Neuronal stem cell (in vitro differentiated cells): ENCODE results near the gene HACD4.

Experiments used
- DNase-seq: peaks from one replicate; pipeline ENCODE4 v3.0.0-alpha.2; 2013; ENCODE audit warnings: low spot score
- H2AFZ ChIP-seq: one replicate; pipeline ENCODE4 v1.6.1; 2013; ENCODE audit warnings: mild to moderate bottlenecking, low read length, inconsistent platforms
- H2AK5ac ChIP-seq: 2 replicates; pipeline ENCODE4 v1.6.1; 2013; ENCODE audit warnings: low read depth, mild to moderate bottlenecking, inconsistent platforms, low read length, moderate library complexity, mixed read lengths
- H2BK120ac ChIP-seq: 2 replicates; pipeline ENCODE4 v1.6.1; 2013; ENCODE audit warnings: low read depth, mild to moderate bottlenecking, inconsistent platforms, low read length, moderate library complexity, mixed read lengths
- H2BK12ac ChIP-seq: one replicate; pipeline ENCODE4 v1.6.1; 2013; ENCODE audit warnings: low read length, inconsistent platforms
- H2BK15ac ChIP-seq: 2 replicates; pipeline ENCODE4 v1.6.1; 2013; ENCODE audit warnings: mild to moderate bottlenecking, low read length, inconsistent platforms, mixed read lengths
- H2BK5ac ChIP-seq: one replicate; pipeline ENCODE4 v1.6.1; 2013; ENCODE audit warnings: inconsistent platforms, mild to moderate bottlenecking, low read length, moderate library complexity
- H3K14ac ChIP-seq: one replicate; pipeline ENCODE4 v1.6.1; 2013; ENCODE audit warnings: low read length, inconsistent platforms
- H3K18ac ChIP-seq: 2 replicates; pipeline ENCODE4 v1.6.1; 2013; ENCODE audit warnings: low read length, inconsistent platforms
- H3K23ac ChIP-seq: 2 replicates; pipeline ENCODE4 v1.6.1; 2013; ENCODE audit warnings: low read depth, mild to moderate bottlenecking, mixed read lengths, low read length, inconsistent platforms; ENCODE audit not compliant: poor library complexity
- H3K27ac ChIP-seq: replicated peaks from 3 replicates; pipeline ENCODE4 v1.5.1; 2013; ENCODE audit warnings: low read length, inconsistent platforms
- H3K27me3 ChIP-seq, 3 experiments: 2 replicates each; pipeline ENCODE4 v1.6.1; 2013; ENCODE audit warnings: low read length in 3 of 3, mild to moderate bottlenecking in 2 of 3, inconsistent platforms in 1 of 3, low read depth in 1 of 3, mixed read lengths in 1 of 3, moderate library complexity in 1 of 3; ENCODE audit not compliant: control insufficient read depth in 3 of 3, insufficient read depth in 3 of 3
- H3K36me3 ChIP-seq, 2 donors: replicated peaks in 1 of 2; 2 replicates each; pipeline ENCODE4 v1.6.1; 2013; ENCODE audit warnings: low read length in 2 of 2; ENCODE audit not compliant: control insufficient read depth in 2 of 2, insufficient read depth in 2 of 2
- H3K4ac ChIP-seq: 2 replicates; pipeline ENCODE4 v1.6.1; 2013; ENCODE audit warnings: inconsistent platforms, mild to moderate bottlenecking, low read length, moderate library complexity
- H3K4me1 ChIP-seq, 2 donors: 1 replicate in 1 of 2; 2 replicates in 1 of 2; pipeline ENCODE4 v1.6.1; 2013; ENCODE audit warnings: low read length in 2 of 2, low read depth in 1 of 2; ENCODE audit not compliant: control insufficient read depth in 2 of 2, insufficient read depth in 1 of 2
- H3K4me2 ChIP-seq: one replicate; pipeline ENCODE4 v1.6.1; 2013; ENCODE audit warnings: mild to moderate bottlenecking, low read length, inconsistent platforms; ENCODE audit not compliant: insufficient read depth, poor library complexity, severe bottlenecking
- H3K4me3 ChIP-seq, 2 donors: 2 replicates each; pipeline ENCODE4 v1.5.1; 2013; ENCODE audit warnings: low read length in 2 of 2, mild to moderate bottlenecking in 2 of 2, inconsistent platforms in 1 of 2, moderate library complexity in 1 of 2
- H3K79me1 ChIP-seq: one replicate; pipeline ENCODE4 v1.6.1; 2013; ENCODE audit warnings: low read depth, mild to moderate bottlenecking, inconsistent platforms, low read length, moderate library complexity
- H3K9ac ChIP-seq: one replicate; pipeline ENCODE4 v1.6.1; 2013; ENCODE audit warnings: mild to moderate bottlenecking, low read depth, low read length, inconsistent platforms; ENCODE audit not compliant: poor library complexity
- H3K9me3 ChIP-seq, 2 donors: replicated peaks in 1 of 2; 2 replicates each; pipeline versions ENCODE3 to v1.6.1; 2013; ENCODE audit warnings: low read length in 2 of 2, mild to moderate bottlenecking in 2 of 2, inconsistent platforms in 1 of 2, low read depth in 1 of 2, mixed read lengths in 1 of 2, moderate library complexity in 1 of 2; ENCODE audit not compliant: control insufficient read depth in 2 of 2, insufficient read depth in 1 of 2
- H4K8ac ChIP-seq: one replicate; pipeline ENCODE4 v1.6.1; 2013; ENCODE audit warnings: low read depth, mild to moderate bottlenecking, inconsistent platforms, low read length, moderate library complexity
- H4K91ac ChIP-seq: one replicate; pipeline ENCODE4 v1.6.1; 2013; ENCODE audit warnings: low read length, low read depth, mild to moderate bottlenecking, inconsistent platforms; ENCODE audit not compliant: poor library complexity
- WGBS, 2 donors: extraction: QIAGEN DNeasy Blood & Tissue Kit; methylation state at CpG; one replicate each; pipeline ENCODE4 v1.1.7; 2013; ENCODE audit warnings: missing lambda C conversion rate in 2 of 2, mixed read lengths in 1 of 2; ENCODE audit not compliant: insufficient read length in 2 of 2, insufficient replicate concordance in 1 of 2; ENCODE audit errors: extremely low coverage in 2 of 2; 5-methylcytosine and 5-hydroxymethylcytosine counted together

Gene HACD4

GRCh38 chr9:20996809-20997208, 34.6 kb downstream of the HACD4 start:
- Histone ChIP-seq H2BK5ac (no peak overlapping the region), H4K8ac (no peak overlapping the region), H3K4me3 (no peak overlapping the region), H2BK120ac (no peak overlapping the region), H3K23ac (no peak overlapping the region), H3K9ac (no peak overlapping the region), H3K4me1 (no peaks in the 10 kb centered on the region), H3K4me2 (no peak overlapping the region), H3K18ac (no peak overlapping the region), H2AFZ (no peak overlapping the region), H3K79me1 (no peaks in the 10 kb centered on the region), H4K91ac (no peak overlapping the region), H3K9me3 (peaks cover 0 to 12% of the 10 kb centered on the region in 2 donors), H3K36me3 (peaks cover 10 to 38% of the 10 kb centered on the region in 2 donors), H3K14ac (no peak overlapping the region), H3K27me3 (no peaks in the 10 kb centered on the region), H2AK5ac (no peak overlapping the region), H3K4ac (no peak overlapping the region), H2BK15ac (no peak overlapping the region), H2BK12ac (no peak overlapping the region), H3K27ac (no peak overlapping the region)
- WGBS, 2 donors: no CpG with 5 or more reads among the region's 2 CpGs
- DNase-seq: no peak

DNA sequence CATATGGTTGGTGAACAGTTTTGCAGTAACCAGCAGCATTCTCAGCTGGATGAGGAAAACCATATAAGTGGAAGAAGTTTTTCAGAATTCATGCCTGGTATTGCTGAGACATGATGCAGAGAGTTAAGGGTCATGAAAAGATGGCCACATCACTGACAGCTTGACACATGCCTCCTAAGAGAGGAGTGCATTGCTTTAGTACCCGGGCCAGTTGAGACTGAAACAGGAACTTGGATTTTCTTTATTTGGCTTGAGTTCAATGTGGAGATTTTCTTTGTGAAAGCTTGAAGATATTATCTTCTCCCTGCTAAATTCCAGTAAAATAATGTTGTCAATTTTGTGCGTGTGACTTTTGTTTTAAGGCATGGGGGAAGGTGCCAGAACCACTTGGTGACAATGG, 35.8 kb downstream of the HACD4 start:
- WGBS, 2 donors: no CpG with 5 or more reads among the region's 2 CpGs
- Histone ChIP-seq H3K4ac (no peak overlapping the region), H3K79me1 (no peaks in the 10 kb centered on the region), H2BK12ac (no peak overlapping the region), H2BK15ac (no peak overlapping the region), H4K8ac (no peak overlapping the region), H2BK5ac (no peak overlapping the region), H2AK5ac (no peak overlapping the region), H3K9ac (no peak overlapping the region), H3K27ac (no peak overlapping the region), H2AFZ (no peak overlapping the region), H3K23ac (no peak overlapping the region), H3K18ac (no peak overlapping the region), H3K4me3 (no peak overlapping the region), H3K14ac (no peak overlapping the region), H3K4me1 (no peaks in the 10 kb centered on the region), H3K9me3 (peaks cover 0 to 5% of the 10 kb centered on the region in 2 donors), H3K27me3 (no peaks in the 10 kb centered on the region), H3K4me2 (no peak overlapping the region), H4K91ac (no peak overlapping the region), H2BK120ac (no peak overlapping the region), H3K36me3 (peaks cover 11 to 45% of the 10 kb centered on the region in 2 donors)
- no peak for DNase-seq

- peaks cover 0 to 3% of the 10 kb centered on the region in 2 donors for H3K9me3 ChIP-seq
- no peak overlapping the region for H3K4me3 ChIP-seq
- no peak overlapping the region for H4K8ac ChIP-seq
- no CpG with 5 or more reads among the region's 3 CpGs for WGBS, 2 donors
- H3K36me3 ChIP-seq: peaks cover 20 to 57% of the 10 kb centered on the region in 2 donors
- no peaks in the 10 kb centered on the region for H3K79me1 ChIP-seq
- no peak overlapping the region for H2AK5ac ChIP-seq
- no peak overlapping the region for H2AFZ ChIP-seq
- no peak overlapping the region for H3K18ac ChIP-seq
- no peak overlapping the region for H2BK15ac ChIP-seq
- H3K4me2 ChIP-seq: no peak overlapping the region
- H3K14ac ChIP-seq: no peak overlapping the region
- no peak overlapping the region for H3K9ac ChIP-seq
- no peak overlapping the region for H3K4ac ChIP-seq
- no peak overlapping the region for H2BK120ac ChIP-seq
- no peak overlapping the region for H3K27ac ChIP-seq
- H4K91ac ChIP-seq: no peak overlapping the region
- no peak overlapping the region for H3K23ac ChIP-seq
- no peak overlapping the region for H2BK5ac ChIP-seq
- DNase-seq: no peak
- H2BK12ac ChIP-seq: no peak overlapping the region
- no peaks in the 10 kb centered on the region for H3K27me3 ChIP-seq
- no peaks in the 10 kb centered on the region for H3K4me1 ChIP-seq
Observed at GRCh38 chr9:20994486-20994885, 37.0 kb downstream of the HACD4 start.

DNA sequence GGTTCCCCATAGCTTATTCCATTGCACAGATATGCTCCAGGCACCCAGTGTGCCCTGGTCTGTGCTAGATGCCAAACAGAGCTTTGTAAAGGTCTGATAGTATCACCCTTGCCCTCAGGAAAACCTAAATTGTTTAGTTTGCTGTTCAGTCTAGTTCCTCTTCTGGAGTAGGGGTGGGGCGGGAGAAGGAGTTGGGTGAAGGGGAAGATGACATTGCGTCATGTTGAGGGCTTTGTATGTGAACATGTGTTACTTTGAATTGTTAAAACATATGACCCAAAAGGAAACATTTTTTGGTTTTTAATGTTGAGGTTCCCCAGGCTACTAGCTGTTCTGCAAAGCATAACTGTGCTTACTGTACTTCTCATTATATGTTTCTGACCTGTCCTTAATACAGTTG, 40.6 kb downstream of the HACD4 start:
- no peak overlapping the region for H3K14ac ChIP-seq
- no peak overlapping the region for H3K4me3 ChIP-seq
- no peak overlapping the region for H3K27ac ChIP-seq
- no peak overlapping the region for H2BK15ac ChIP-seq
- peaks cover 0 to 3% of the 10 kb centered on the region in 2 donors for H3K9me3 ChIP-seq
- no peak overlapping the region for H2BK120ac ChIP-seq
- no peak overlapping the region for H2BK5ac ChIP-seq
- no peak overlapping the region for H3K9ac ChIP-seq
- WGBS, 2 donors: no CpG with 5 or more reads among the region's 2 CpGs
- no peak overlapping the region for H3K23ac ChIP-seq
- H3K79me1 ChIP-seq: no peaks in the 10 kb centered on the region
- no peak overlapping the region for H3K4me2 ChIP-seq
- no peak for DNase-seq
- H3K27me3 ChIP-seq: no peaks in the 10 kb centered on the region
- no peak overlapping the region for H4K91ac ChIP-seq
- no peak overlapping the region for H2BK12ac ChIP-seq
- no peak overlapping the region for H2AFZ ChIP-seq
- H4K8ac ChIP-seq: no peak overlapping the region
- H3K4me1 ChIP-seq: no peaks in the 10 kb centered on the region
- H3K36me3 ChIP-seq: peaks cover 19 to 76% of the 10 kb centered on the region in 2 donors
- H3K18ac ChIP-seq: no peak overlapping the region
- no peak overlapping the region for H2AK5ac ChIP-seq
- no peak overlapping the region for H3K4ac ChIP-seq
